GM13977 (cell line): ENCODE data around the gene SCYL1.

Experiments used
- DNase-seq: peaks from one replicate; pipeline ENCODE4 v3.0.0; 2012; ENCODE audit warnings: low spot score
- in situ Hi-C: fragments of 300-500 bp; cut with MboI; formaldehyde crosslinking; loops from one replicate; pipeline ENCODE4 v1.12.0; 2022; ENCODE audit warnings: low sequenced_read_pairs, low pct_unique_long_range_greater_than_20kb, mixed read lengths, inconsistent platforms; ENCODE audit not compliant: unreplicated experiment
- TF ChIP-seq, protein P1 (sequence below): IDR thresholded peaks from 2 replicates; pipeline ENCODE4 v1.5.1; 2012; ENCODE audit warnings: mild to moderate bottlenecking, control low read depth; ENCODE audit not compliant: insufficient read depth; ENCODE audit errors: extremely low read depth, missing control alignments

Gene SCYL1

DNA sequence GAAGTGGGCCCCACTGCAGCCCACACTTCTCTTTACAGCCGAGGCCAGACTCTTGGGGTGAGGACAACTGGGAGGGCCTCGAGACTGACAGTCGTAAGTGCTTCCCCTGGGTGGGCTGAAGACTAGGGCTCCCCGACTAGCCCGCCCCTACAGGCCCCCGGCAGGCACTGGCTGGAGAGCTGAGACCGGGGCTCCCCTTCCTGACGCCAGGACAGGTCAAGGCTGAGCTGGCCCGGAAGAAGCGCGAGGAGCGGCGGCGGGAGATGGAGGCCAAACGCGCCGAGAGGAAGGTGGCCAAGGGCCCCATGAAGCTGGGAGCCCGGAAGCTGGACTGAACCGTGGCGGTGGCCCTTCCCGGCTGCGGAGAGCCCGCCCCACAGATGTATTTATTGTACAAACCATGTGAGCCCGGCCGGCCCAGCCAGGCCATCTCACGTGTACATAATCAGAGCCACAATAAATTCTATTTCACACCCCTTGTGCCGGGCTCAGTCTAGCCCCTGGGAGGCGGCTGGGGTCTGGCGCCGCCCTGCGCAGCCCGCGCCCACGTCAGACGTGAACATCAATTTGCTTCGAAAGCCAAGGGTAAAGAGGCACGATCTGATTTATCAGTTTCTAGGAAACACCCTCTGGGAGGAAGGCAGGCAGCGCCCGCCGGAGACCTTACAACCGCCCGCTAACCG lies 13.5 kb downstream of the SCYL1 start:
- in situ Hi-C loops, result no loop called here
- DNase-seq, result no peak
- TF ChIP-seq, protein P1, sequence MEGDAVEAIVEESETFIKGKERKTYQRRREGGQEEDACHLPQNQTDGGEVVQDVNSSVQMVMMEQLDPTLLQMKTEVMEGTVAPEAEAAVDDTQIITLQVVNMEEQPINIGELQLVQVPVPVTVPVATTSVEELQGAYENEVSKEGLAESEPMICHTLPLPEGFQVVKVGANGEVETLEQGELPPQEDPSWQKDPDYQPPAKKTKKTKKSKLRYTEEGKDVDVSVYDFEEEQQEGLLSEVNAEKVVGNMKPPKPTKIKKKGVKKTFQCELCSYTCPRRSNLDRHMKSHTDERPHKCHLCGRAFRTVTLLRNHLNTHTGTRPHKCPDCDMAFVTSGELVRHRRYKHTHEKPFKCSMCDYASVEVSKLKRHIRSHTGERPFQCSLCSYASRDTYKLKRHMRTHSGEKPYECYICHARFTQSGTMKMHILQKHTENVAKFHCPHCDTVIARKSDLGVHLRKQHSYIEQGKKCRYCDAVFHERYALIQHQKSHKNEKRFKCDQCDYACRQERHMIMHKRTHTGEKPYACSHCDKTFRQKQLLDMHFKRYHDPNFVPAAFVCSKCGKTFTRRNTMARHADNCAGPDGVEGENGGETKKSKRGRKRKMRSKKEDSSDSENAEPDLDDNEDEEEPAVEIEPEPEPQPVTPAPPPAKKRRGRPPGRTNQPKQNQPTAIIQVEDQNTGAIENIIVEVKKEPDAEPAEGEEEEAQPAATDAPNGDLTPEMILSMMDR, result no peak

DNA sequence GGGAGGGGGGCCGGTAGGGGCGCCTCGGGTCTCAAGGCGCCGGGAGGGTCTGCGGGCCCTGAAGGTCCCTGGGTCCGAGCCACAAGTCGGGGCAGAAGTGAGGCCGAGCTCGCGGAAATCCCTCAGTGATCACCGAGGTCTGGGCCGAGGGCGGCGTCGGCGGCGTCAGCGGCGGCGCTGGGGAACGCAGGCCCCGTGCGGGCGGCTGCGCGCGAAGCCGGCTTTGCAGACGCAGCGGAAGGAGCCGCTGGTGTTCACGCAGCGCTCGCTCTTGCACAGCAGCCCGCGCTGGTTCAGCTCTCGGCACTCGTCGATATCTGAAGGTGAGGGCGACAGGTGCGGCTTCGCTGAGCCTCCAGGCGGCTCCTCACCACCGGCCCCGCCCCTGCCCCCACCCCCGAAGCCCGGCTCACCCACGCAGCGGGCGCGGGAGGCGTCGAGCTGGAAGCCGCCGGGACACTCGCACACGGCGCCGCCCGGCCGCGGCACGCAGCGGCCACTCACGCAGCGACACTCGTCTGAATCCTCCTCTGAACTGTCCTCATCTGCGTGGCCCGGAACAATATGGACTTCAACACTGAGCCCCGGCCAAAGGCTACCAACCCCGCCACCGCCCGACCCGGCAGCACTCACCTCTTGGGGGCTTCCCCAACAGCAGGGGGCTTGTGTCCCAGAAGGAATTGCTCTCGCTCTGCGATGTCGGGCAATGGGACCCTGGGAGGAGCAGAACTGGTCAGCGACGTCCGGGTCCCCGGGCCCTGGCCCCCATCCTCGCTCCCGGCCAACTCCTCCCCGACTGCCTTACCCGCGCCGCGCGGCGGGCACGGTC lies 14.2 kb downstream of the SCYL1 start:
- no peak for DNase-seq
- in situ Hi-C loops, result no loop called here
- TF ChIP-seq, protein P1, result no peak

GRCh38 chr11:65539744-65540289 lies 14.9 kb downstream of the SCYL1 start:
- TF ChIP-seq, protein P1, result peak; percentile 70
- DNase-seq, result peak; percentile 93
- in situ Hi-C loops, result no loop called here

DNA sequence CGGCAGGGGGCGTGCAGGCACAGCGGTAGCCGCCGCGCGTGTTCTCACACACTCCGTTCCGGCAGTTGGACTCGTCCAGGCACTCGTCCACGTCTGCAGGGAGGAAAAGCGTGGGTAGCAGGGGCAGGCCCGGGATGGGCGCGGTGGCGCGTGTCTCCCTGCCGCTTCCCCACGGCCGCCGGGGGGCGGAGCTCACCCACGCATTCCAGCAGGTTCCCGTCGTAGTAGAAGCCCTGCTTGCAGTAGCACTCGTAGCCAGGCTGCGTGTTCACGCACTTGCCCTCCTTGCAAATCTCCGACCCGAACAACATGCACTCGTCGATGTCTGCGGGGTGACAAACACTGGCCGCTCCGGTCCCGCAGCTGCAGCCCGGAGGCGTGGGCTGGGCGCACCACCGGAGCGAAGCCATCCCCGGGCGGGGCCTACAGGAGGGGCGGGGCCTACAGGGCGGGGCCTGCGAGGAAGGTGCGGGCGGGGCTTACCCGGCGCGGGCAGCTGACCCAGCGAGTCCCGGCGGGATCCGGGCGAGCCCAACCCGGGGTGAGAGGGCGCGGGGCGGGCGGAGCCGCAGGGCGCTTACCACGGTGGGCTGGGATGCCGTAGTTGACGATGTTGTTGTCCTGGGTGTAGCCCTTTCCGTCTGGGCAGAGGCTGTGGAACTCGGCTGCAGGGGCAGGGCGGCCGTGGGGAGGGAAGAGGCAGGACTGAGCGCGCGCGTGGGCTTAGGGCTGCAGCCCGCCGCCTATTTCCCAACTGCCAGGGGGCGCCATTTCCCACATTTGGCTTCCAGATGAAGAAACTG lies 15.6 kb downstream of the SCYL1 start:
- peak; percentile 100 for DNase-seq
- in situ Hi-C loops, result no loop called here
- TF ChIP-seq, protein P1, result peak; percentile 88

GRCh38 chr11:65541093-65541982 lies 16.5 kb downstream of the SCYL1 start:
- no peak for DNase-seq
- in situ Hi-C loops, result no loop called here

More at GRCh38 chr11:65541093-65541982, 16.5 kb downstream of the SCYL1 start:
- TF ChIP-seq, protein P1, result no peak
